Caco-2 (cell line): ENCODE results near the gene ODAD3. TPM values are rescaled to one million over a fixed set of nuclear protein-coding genes. Genes with fewer than 3 reads are reported as not detected.
"Not testable (repeated sequence)": the region's sequence is repeated elsewhere in the genome, so short reads cannot be mapped to it uniquely, and the experiment has no call there.

Source experiments
- BruUV-seq: library from RNA; stranded (reverse); fragments of 400-500 nt; replicated peaks from 2 replicates; lab custom pipeline; 2021; lab: Mats Ljungman, UMichigan
- CTCF ChIA-PET: fragments of 300-600 bp; sonication (Branson Sonifier 250); formaldehyde crosslinking; loops from one replicate; lab custom pipeline; 2022; ENCODE audit warnings: antibody characterized with exemption; lab: Charles Lee
- POLR2A ChIA-PET: fragments of 300-600 bp; sonication (Branson Sonifier 250); formaldehyde crosslinking; loops from one replicate; lab custom pipeline; 2022; ENCODE audit warnings: antibody characterized with exemption; lab: Charles Lee
- DNase-seq, 2 experiments: peaks; one replicate each; pipeline versions ENCODE4 v3.0.0 to v3.0.0-alpha.2; 2020 to 2022
- H3K27me3 ChIP-seq: replicated peaks from 2 replicates; pipeline ENCODE4 v1.6.0; 2011; ENCODE audit warnings: low read length; ENCODE audit not compliant: control insufficient read depth, insufficient read depth
- H3K36me3 ChIP-seq: 2 replicates; pipeline ENCODE4 v1.5.1; 2011; ENCODE audit warnings: low read length; ENCODE audit not compliant: control insufficient read depth, insufficient read depth
- H3K4me1 ChIP-seq: fragments of 250-450 bp; sonication (Bioruptor Pico); 2 replicates; pipeline ENCODE4 v1.5.1; 2020; ENCODE audit warnings: mild to moderate bottlenecking
- H3K4me3 ChIP-seq: 2 replicates; pipeline ENCODE4 v1.5.1; 2011; ENCODE audit warnings: low read depth, mild to moderate bottlenecking, control low read depth, low read length
- H3K9me3 ChIP-seq: fragments of 250-450 bp; sonication (Bioruptor Pico); 2 replicates; pipeline ENCODE4 v1.5.1; 2020; ENCODE audit warnings: mild to moderate bottlenecking, moderate library complexity
- H3K27ac Mint-ChIP-seq: one replicate; pipeline ENCODE4 v1.8.0; 2022; ENCODE audit warnings: mixed read lengths; ENCODE audit not compliant: unreplicated experiment
- H3K27me3 Mint-ChIP-seq: one replicate; pipeline ENCODE4 v1.8.0; 2022; ENCODE audit warnings: mixed read lengths; ENCODE audit not compliant: insufficient read depth, unreplicated experiment
- H3K36me3 Mint-ChIP-seq: one replicate; pipeline ENCODE4 v1.8.0; 2022; ENCODE audit warnings: mild to moderate bottlenecking, mixed read lengths; ENCODE audit not compliant: insufficient read depth, unreplicated experiment
- H3K4me1 Mint-ChIP-seq: one replicate; pipeline ENCODE4 v1.8.0; 2022; ENCODE audit warnings: low read depth, mixed read lengths; ENCODE audit not compliant: unreplicated experiment
- H3K4me3 Mint-ChIP-seq: one replicate; pipeline ENCODE4 v1.8.0; 2022; ENCODE audit warnings: mild to moderate bottlenecking, moderate library complexity, mixed read lengths; ENCODE audit not compliant: unreplicated experiment
- H3K9me3 Mint-ChIP-seq: one replicate; pipeline ENCODE4 v1.8.0; 2022; ENCODE audit warnings: mixed read lengths; ENCODE audit not compliant: unreplicated experiment
- intact Hi-C: fragments of 100-400 bp; cut with micrococcal nuclease; formaldehyde crosslinking; loops from one replicate; pipeline ENCODE4 v1.10.0; 2022; ENCODE audit not compliant: unreplicated experiment
- total RNA-seq: library from RNA; stranded (reverse); gene quantifications from 2 replicates; pipeline ENCODE4 v1.2.3, GENCODE V29; 2022
- TF ChIP-seq, protein P1 (sequence below), 2 experiments: fragments of 200-600 bp in 1 of 2; IDR thresholded peaks; 1 replicate in 1 of 2; 2 replicates in 1 of 2; pipeline versions ENCODE4 v1.5.1 to v1.8.0; 2011 to 2022; ENCODE audit warnings: antibody characterized with exemption in 1 of 2, control low read depth in 1 of 2, inconsistent platforms in 1 of 2, low read depth in 1 of 2, low read length in 1 of 2, mild to moderate bottlenecking in 1 of 2, moderate library complexity in 1 of 2; ENCODE audit not compliant: insufficient read depth in 1 of 2, severe bottlenecking in 1 of 2, unreplicated experiment in 1 of 2

Gene ODAD3
- total RNA-seq, 1 experiment from 2014 or later, result not detected

DNA sequence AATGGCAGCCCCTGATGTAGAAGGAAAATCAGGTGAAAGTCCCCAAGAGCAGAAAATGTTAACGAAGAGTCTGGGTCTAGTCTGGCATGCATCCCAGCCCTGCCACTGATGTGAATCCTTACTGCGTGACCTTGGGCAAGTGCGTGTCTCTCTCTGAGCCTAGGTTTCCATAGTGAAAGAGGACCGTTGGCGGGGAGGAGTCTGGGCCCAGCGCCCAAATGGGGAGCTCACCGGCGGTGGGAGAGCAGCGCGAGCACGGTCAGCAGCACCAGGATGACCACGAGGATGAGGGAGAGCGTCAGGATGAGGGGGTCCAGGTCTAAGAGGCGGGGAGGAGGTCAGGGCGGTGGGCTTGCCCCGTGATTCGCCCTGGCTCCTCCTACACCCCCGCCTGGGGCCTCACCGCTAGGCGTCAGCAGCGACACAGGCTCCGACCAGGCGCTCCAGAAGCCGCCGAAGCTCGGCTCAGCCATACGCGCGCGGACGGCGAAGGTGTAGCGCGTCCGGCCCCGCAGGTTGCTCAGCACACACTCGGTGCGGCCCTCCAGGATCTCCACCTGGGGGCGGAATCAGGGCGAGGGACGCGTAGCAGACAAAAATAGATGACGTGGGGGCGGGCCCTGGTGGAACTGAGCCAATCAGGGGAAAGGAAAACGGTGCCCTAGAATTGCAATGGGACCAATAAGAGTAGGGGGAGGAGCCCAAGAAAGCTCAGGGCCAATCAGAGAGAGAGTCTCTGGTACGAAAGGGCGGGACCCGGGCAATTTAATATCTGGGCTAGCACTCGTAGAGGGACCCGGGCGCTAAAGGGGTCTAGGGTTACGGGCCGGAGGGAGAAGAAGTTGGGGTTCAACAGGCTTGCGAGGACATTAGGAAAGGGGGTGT lies 54.0 kb downstream of the ODAD3 start:
- Mint-ChIP-seq H3K27me3 (no peaks in the 10 kb centered on the region), H3K4me3 (peak overlapping the region; percentile 95), H3K27ac (peak overlapping the region; percentile 98), H3K4me1 (no peaks in the 10 kb centered on the region), H3K9me3 (no peaks in the 10 kb centered on the region), H3K36me3 (peaks cover 12% of the 10 kb centered on the region)
- TF ChIP-seq, protein P1, sequence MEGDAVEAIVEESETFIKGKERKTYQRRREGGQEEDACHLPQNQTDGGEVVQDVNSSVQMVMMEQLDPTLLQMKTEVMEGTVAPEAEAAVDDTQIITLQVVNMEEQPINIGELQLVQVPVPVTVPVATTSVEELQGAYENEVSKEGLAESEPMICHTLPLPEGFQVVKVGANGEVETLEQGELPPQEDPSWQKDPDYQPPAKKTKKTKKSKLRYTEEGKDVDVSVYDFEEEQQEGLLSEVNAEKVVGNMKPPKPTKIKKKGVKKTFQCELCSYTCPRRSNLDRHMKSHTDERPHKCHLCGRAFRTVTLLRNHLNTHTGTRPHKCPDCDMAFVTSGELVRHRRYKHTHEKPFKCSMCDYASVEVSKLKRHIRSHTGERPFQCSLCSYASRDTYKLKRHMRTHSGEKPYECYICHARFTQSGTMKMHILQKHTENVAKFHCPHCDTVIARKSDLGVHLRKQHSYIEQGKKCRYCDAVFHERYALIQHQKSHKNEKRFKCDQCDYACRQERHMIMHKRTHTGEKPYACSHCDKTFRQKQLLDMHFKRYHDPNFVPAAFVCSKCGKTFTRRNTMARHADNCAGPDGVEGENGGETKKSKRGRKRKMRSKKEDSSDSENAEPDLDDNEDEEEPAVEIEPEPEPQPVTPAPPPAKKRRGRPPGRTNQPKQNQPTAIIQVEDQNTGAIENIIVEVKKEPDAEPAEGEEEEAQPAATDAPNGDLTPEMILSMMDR (IDR thresholded peaks at IDR 0.05; ENCODE audit: insufficient read depth in 1 of 2, low read depth in 1 of 2, low read length in 1 of 2, severe bottlenecking in 1 of 2, unreplicated experiment in 1 of 2), result peak; percentile 68 to 70
- Histone ChIP-seq H3K9me3 (no peaks in the 10 kb centered on the region), H3K4me1 (0 out of 2 replicates have a peak, but pooled peaks cover 4% of the 10 kb centered on the region), H3K36me3 (no peaks in the 10 kb centered on the region), H3K4me3 (peak overlapping the region; percentile 58), H3K27me3 (no peaks in the 10 kb centered on the region)
- intact Hi-C loops, result loop anchor here (1.0 to 5.0 kb wide), 4 partner anchors 36 to 101 kb away; partner anchors contain the start of genes ODAD3, PRKCSH and RGL3
- CTCF ChIA-PET, result interaction anchor here (0.5 to 2.2 kb wide), 42 partner anchors 10 to 455 kb away, joined by 3 to 42 read pairs (median 4); partner anchors contain the start of genes CCDC159, ECSIT, ELOF1 and ODAD3
- no TSS peak for BruUV-seq
- POLR2A ChIA-PET, result interaction anchor here (0.5 to 1.8 kb wide), 12 partner anchors 11 to 259 kb away, joined by 3 to 14 read pairs (median 5); partner anchors contain the start of genes CCDC159, ODAD3, PRKCSH and TMEM205
- DNase-seq, result peak; percentile 99

DNA sequence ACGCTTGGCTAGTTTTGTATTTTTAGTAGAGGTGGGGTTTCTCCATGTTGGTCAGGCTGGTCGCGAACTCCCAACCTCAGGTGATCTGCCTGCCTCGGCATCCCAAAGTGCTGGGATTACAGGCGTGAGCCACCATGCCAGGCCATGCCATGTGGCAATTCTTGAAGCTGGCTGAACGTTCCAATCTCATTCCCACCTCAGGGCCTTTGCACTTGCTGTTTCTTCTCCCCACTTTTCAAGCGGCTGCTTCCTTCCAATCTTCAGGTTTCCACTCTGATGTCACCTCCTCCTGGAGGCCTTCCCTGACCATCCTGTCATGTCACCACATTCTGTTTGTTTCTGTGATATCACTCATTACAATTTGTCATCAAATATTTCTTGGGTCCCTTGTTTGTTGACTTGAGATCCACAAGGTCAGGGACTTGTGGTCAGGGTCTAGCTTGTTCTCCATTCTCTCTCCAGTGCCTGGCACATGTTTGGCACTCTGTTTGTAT lies 55.0 kb downstream of the ODAD3 start:
- Mint-ChIP-seq H3K9me3 (no peaks in the 10 kb centered on the region), H3K36me3 (peaks cover 12% of the 10 kb centered on the region), H3K4me3 (peak overlapping the region; percentile 95), H3K27me3 (no peaks in the 10 kb centered on the region), H3K4me1 (no peaks in the 10 kb centered on the region), H3K27ac (no peak overlapping the region)
- POLR2A ChIA-PET, result no interaction called here
- Histone ChIP-seq H3K4me3 (no peak overlapping the region), H3K36me3 (no peaks in the 10 kb centered on the region), H3K27me3 (no peaks in the 10 kb centered on the region), H3K4me1 (peaks cover 10% of the 10 kb centered on the region; the same call in 1 of the 2 replicates), H3K9me3 (no peaks in the 10 kb centered on the region)
- CTCF ChIA-PET, result interaction anchor here (0.5 to 2.2 kb wide), 4 partner anchors 57 to 103 kb away, joined by 4 to 42 read pairs (median 13); no protein-coding TSS in a partner anchor
- no peak for DNase-seq
- TF ChIP-seq, protein P1 (IDR thresholded peaks at IDR 0.05; ENCODE audit: insufficient read depth in 1 of 2, low read depth in 1 of 2, low read length in 1 of 2, severe bottlenecking in 1 of 2, unreplicated experiment in 1 of 2), result no peak
- BruUV-seq, result no TSS peak
- intact Hi-C loops, result loop anchor here (2.0 to 5.0 kb wide), 2 partner anchors 37 to 85 kb away; partner anchors contain the start of gene RGL3

DNA sequence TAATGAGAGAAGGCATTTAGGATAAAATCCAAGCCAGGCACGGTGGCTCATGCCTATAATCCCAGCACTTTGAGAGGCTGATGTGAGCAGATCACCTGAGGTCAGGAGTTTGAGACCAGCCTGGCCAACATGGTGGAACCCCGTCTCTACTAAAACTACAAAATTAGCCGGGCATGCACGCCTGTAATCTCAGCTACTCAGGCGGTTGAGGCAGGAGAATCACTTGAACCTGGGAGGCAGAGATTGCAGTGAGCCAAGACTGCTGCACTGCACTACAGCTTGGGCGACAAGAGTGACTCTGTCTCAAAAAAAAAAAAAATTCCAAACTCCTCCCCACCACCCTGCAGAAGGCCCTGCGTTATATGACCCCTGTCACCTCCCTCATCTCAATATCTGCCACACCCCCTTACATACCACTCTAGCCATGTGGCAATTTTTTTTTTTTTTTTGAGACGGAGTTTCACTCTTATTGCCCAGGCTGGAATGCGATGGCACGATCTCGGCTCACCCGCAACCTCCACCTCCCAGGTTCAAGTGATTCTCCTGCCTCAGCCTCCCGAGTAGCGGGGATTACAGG lies 55.6 kb downstream of the ODAD3 start:
- H3K9me3 ChIP-seq, H3K9me3 Mint-ChIP-seq, CTCF ChIA-PET, H3K4me1 Mint-ChIP-seq, DNase-seq, POLR2A ChIA-PET, H3K27ac Mint-ChIP-seq, H3K36me3 ChIP-seq, intact Hi-C loops, H3K4me1 ChIP-seq, H3K27me3 Mint-ChIP-seq, H3K4me3 Mint-ChIP-seq, BruUV-seq, H3K27me3 ChIP-seq, H3K4me3 ChIP-seq: not testable (repeated sequence)
- peaks cover 12% of the 10 kb centered on the region for H3K36me3 Mint-ChIP-seq
